GM06990 (cell line): ENCODE measurements around the gene TAOK3.

Experiments
- DNase-seq: peaks from one replicate; pipeline ENCODE4 v3.0.0-alpha.2; 2011; ENCODE audit not compliant: insufficient read length; ENCODE audit errors: extremely low read depth
- H3K27me3 ChIP-seq: replicated peaks from 2 replicates; pipeline ENCODE4 v1.6.0; 2011; ENCODE audit warnings: low read length; ENCODE audit not compliant: control insufficient read depth, insufficient read depth
- H3K36me3 ChIP-seq: 2 replicates; pipeline ENCODE4 v1.5.1; 2011; ENCODE audit warnings: low read length; ENCODE audit not compliant: control insufficient read depth, insufficient read depth
- H3K4me3 ChIP-seq: replicated peaks from 2 replicates; pipeline ENCODE4 v1.5.1; 2011; ENCODE audit warnings: low read depth, mild to moderate bottlenecking, control low read depth, low read length
- TF ChIP-seq, protein P1 (sequence below): IDR thresholded peaks from 2 replicates; pipeline ENCODE4 v1.5.1; 2011; ENCODE audit warnings: low read length, control low read depth, mild to moderate bottlenecking, inconsistent platforms; ENCODE audit not compliant: insufficient read depth, poor library complexity, severe bottlenecking

Gene TAOK3

DNA sequence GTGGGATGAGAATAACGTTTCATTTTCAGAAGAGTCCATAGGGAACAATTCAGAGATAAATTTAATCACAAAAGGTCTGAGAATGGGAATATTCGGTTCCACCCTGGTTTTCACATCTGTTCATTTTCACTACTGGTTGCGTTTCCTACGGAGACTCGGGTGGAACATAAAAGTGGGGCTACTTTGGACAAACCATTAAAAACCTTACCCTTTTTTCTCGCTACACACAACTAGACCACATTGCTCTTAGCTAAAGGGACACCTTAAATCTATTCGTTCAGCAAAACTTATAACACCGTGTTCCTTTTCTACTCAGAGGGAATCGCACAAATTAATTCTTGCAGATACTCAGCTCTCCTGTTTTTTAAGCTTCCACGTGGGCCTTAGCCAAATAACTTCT lies 2.6 kb upstream of the TAOK3 start:
- H3K27me3 ChIP-seq: no peaks in the 10 kb centered on the region
- H3K36me3 ChIP-seq: no peaks in the 10 kb centered on the region
- TF ChIP-seq, protein P1, sequence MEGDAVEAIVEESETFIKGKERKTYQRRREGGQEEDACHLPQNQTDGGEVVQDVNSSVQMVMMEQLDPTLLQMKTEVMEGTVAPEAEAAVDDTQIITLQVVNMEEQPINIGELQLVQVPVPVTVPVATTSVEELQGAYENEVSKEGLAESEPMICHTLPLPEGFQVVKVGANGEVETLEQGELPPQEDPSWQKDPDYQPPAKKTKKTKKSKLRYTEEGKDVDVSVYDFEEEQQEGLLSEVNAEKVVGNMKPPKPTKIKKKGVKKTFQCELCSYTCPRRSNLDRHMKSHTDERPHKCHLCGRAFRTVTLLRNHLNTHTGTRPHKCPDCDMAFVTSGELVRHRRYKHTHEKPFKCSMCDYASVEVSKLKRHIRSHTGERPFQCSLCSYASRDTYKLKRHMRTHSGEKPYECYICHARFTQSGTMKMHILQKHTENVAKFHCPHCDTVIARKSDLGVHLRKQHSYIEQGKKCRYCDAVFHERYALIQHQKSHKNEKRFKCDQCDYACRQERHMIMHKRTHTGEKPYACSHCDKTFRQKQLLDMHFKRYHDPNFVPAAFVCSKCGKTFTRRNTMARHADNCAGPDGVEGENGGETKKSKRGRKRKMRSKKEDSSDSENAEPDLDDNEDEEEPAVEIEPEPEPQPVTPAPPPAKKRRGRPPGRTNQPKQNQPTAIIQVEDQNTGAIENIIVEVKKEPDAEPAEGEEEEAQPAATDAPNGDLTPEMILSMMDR: no peak
- no peak for DNase-seq
- no peak overlapping the region for H3K4me3 ChIP-seq

DNA sequence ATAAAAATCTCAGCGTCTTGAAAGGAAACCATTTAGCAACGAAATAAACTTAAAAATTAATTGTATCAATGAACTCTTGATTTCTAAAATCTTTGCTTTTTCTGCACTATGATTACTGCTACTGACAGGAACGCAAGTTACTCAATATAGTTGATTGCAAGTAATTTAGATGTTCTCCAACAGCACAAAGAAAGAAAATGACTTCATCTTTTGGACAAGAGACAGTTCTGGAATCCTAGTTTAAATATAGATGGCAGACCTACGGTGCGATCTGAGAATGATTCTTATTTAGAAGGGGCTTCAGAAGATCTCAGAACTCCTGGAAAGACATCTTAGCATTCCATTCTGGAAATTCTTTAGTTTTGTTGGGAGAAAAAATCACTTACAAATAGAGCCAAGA lies 2.2 kb upstream of the TAOK3 start:
- DNase-seq: no peak
- Histone ChIP-seq H3K4me3 (no peak overlapping the region), H3K27me3 (no peaks in the 10 kb centered on the region), H3K36me3 (no peaks in the 10 kb centered on the region)
- TF ChIP-seq, protein P1: no peak

DNA sequence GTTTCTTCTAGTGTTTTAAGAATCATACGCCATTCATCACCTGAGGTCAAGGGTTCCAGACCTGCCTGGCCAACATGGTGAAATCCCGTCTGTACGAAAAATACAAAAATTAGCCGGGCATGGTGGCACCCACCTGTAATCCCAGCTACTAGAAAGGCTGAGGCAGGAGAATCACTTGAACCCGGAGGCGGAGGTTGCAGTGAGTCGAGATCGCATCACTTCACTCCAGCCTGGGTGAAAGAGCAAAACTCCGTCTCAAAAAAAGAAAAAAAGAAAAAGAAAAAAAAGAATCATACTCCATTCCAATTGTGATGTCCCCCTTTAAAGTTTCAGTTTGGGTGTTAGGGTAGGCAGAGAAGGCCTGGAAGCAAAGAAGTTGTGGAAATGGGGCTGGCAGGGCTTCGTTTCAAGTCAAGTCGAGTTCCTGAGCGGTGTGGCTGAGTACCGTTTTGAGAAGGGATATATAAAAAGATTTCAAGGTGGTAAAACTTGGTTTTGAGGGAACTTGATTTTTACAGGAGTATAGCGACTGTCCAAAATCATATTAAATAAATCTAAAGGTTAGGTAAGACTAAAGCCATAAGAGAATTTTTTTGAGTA lies 1.5 kb upstream of the TAOK3 start:
- Histone ChIP-seq H3K4me3 (no peak overlapping the region), H3K27me3 (no peaks in the 10 kb centered on the region), H3K36me3 (no peaks in the 10 kb centered on the region)
- TF ChIP-seq, protein P1: no peak
- DNase-seq: no peak

DNA sequence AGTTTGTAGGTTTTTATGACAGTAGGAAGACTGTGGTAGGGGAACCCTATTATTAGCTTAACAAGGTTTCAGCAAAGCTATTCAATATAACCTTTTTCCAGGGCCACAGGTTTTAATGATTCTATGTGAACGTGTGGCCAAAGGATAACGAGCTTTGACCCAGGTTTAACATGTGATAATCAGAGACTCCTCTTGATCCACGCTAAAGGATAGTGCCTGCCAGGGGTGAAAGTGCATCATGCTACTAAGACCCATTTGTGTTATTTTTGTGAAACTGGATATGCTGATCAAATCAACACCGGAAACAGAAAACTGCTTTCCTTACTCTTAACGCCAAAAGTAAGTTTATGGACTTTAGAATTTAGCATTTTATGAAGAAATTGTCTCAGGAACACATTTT lies 909 bp upstream of the TAOK3 start:
- no peak for DNase-seq
- H3K27me3 ChIP-seq: no peaks in the 10 kb centered on the region

DNA sequence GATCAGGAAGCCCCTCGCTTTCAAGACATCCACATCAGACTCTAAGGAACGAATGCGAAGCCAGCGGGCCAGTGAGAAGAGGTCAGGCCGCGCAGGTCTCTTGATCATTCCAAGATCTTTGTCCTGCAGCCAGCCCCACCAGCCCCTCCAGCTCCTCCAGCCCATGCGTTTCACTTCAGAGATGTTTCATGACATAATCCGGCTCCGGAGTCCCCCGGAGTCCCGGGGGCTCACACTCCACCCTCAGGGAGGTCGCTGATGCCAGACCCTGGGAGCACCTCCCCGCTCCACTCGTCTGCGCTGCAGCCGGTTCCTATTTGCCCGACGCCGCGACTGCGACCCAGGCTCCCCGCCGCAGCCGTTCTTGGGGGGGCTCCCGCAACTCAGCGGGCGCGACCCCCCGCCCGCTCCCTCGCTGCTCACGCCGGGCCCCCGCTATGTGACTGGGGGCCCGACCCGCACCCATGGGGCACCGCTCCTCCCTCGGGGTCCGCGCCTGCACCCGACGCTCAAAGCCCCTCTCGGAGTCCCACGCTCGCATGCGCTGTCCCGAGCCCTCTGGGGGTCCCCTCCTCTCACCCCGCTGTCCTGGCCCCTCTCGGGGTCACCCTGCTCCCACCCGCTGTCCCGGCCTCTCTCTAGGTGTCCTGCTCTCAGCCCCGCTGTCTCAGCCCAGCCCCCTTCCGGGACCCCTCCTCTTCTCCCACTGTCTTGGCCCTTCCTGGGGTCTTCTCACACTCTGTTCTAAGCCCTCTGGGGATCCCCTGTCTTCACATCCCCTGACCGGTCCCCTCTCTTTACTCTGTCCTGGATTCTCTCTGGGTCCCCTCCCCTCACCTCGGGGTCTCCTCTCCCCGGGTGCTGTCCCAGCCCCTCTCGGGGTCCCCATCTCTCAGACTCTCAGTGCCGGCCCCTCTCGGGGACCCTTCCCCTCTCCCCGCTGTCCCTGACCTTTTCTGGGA lies 1.1 kb downstream of the TAOK3 start:
- peak; percentile 40 for DNase-seq
- H3K27me3 ChIP-seq: no peaks in the 10 kb centered on the region
- TF ChIP-seq, protein P1: no peak
- peak overlapping the region; percentile 92 for H3K4me3 ChIP-seq
- H3K36me3 ChIP-seq: no peaks in the 10 kb centered on the region

More for the DNA sequence above, 909 bp upstream of the TAOK3 start:
- H3K4me3 ChIP-seq: peak overlapping the region; percentile 82
- no peaks in the 10 kb centered on the region for H3K36me3 ChIP-seq
- TF ChIP-seq, protein P1: no peak
